K562 (cell line): ENCODE data around the gene MLH1. TPM values are rescaled to one million over a fixed set of nuclear protein-coding genes. Genes with fewer than 3 reads are reported as not detected.

Source experiments
- ARID1B ChIP-seq: fragments of 450-650 bp; IDR thresholded peaks from 2 replicates; pipeline ENCODE4 v1.6.1; 2016; ENCODE audit warnings: antibody characterized with exemption, mild to moderate bottlenecking, inconsistent platforms
- FIP1L1 ChIP-seq: fragments of 200-400 bp; formaldehyde crosslinking; IDR thresholded peaks from 2 replicates; pipeline ENCODE4 v1.6.1; 2018; ENCODE audit warnings: mild to moderate bottlenecking, low read depth, low read length; ENCODE audit not compliant: poor library complexity, severe bottlenecking
- ID3 ChIP-seq, 2 experiments: fragments of 250-450 bp in 1 of 2; fragments of 450-650 bp in 1 of 2; sonication (Bioruptor Pico) in 1 of 2; IDR thresholded peaks; 2 replicates each; pipeline versions ENCODE4 v1.6.1 to v1.8.0; 2016 to 2021; ENCODE audit warnings: mild to moderate bottlenecking in 2 of 2, moderate library complexity in 2 of 2, missing compliant biosample characterization in 1 of 2, missing genetic modification characterization in 1 of 2
- MBD2 ChIP-seq: sonication (generic); IDR thresholded peaks from 2 replicates; pipeline ENCODE4 v1.6.1; 2016; ENCODE audit warnings: low read depth, borderline replicate concordance
- MLX ChIP-seq, 2 experiments: fragments of 450-650 bp in 1 of 2; sonication (generic) in 1 of 2; formaldehyde crosslinking; conservative IDR thresholded peaks; 2 replicates each; pipeline versions ENCODE4 v1.4.0 to v1.8.1; 2020 to 2022; ENCODE audit warnings: mild to moderate bottlenecking in 1 of 2, missing genetic modification reagents in 1 of 2
- OTX1 ChIP-seq: fragments of 450-650 bp; formaldehyde crosslinking; IDR thresholded peaks from 2 replicates; pipeline ENCODE4 v1.4.0; 2022; ENCODE audit warnings: mild to moderate bottlenecking
- PRPF4 ChIP-seq: fragments of 200-400 bp; formaldehyde crosslinking; IDR thresholded peaks from one replicate; pipeline ENCODE4 v1.6.1; 2017; ENCODE audit warnings: low read length, low read depth, mild to moderate bottlenecking; ENCODE audit not compliant: insufficient read depth, poor library complexity, severe bottlenecking
- RERE ChIP-seq: sonication (generic); formaldehyde crosslinking; IDR thresholded peaks from 2 replicates; pipeline ENCODE4 v1.8.0; 2023; ENCODE audit warnings: missing genetic modification reagents, mild to moderate bottlenecking, borderline replicate concordance
- SNAPC5 ChIP-seq: fragments of 250-450 bp; sonication (Bioruptor Pico); IDR thresholded peaks from 2 replicates; pipeline ENCODE4 v1.8.0; 2021; ENCODE audit warnings: moderate library complexity, mild to moderate bottlenecking, inconsistent platforms
- SP1 ChIP-seq: sonication (generic); formaldehyde crosslinking; IDR thresholded peaks from 2 replicates; pipeline ENCODE4 v1.8.1; 2022; ENCODE audit warnings: mild to moderate bottlenecking, missing genetic modification reagents
- SRSF3 ChIP-seq: fragments of 200-400 bp; formaldehyde crosslinking; IDR thresholded peaks from 2 replicates; pipeline ENCODE4 v1.6.1; 2016; ENCODE audit warnings: mild to moderate bottlenecking, low read length, moderate library complexity; ENCODE audit not compliant: insufficient read depth
- TAF1 ChIP-seq: IDR thresholded peaks from 2 replicates; pipeline ENCODE4 v1.6.1; 2011; ENCODE audit warnings: mild to moderate bottlenecking, low read length, moderate library complexity; ENCODE audit not compliant: insufficient read depth, control insufficient read depth, severe bottlenecking; ENCODE audit errors: extremely low read depth
- TAF7 ChIP-seq: fragments of 450-650 bp; IDR thresholded peaks from 2 replicates; pipeline ENCODE4 v1.6.1; 2016; ENCODE audit warnings: missing genetic modification characterization, missing compliant biosample characterization
- TCF3 ChIP-seq: sonication (generic); formaldehyde crosslinking; IDR thresholded peaks from 2 replicates; pipeline ENCODE4 v1.4.0; 2020; ENCODE audit warnings: mild to moderate bottlenecking, missing genetic modification reagents
- TEAD4 ChIP-seq, 2 experiments: sonication (generic) in 1 of 2; formaldehyde crosslinking in 1 of 2; IDR thresholded peaks; 2 replicates each; pipeline versions ENCODE4 v1.6.1 to v1.8.0; 2012 to 2022; ENCODE audit warnings: borderline replicate concordance in 1 of 2, inconsistent platforms in 1 of 2, low read length in 1 of 2, mild to moderate bottlenecking in 1 of 2, missing genetic modification reagents in 1 of 2
- THAP7 ChIP-seq: fragments of 250-450 bp; sonication (Bioruptor Pico); IDR thresholded peaks from 2 replicates; pipeline ENCODE4 v1.5.0; 2021
- YBX1 ChIP-seq: fragments of 450-650 bp; IDR thresholded peaks from 2 replicates; pipeline ENCODE4 v1.7.1; 2016; ENCODE audit warnings: mild to moderate bottlenecking
- ZBTB9 ChIP-seq: fragments of 450-650 bp; formaldehyde crosslinking; IDR thresholded peaks from 2 replicates; pipeline ENCODE4 v1.4.0; 2020; ENCODE audit warnings: mild to moderate bottlenecking, moderate library complexity
- polyA plus RNA-seq, 8 experiments: library from polyadenylated mRNA; depleted of rRNA in 4 of 8; stranded (reverse) in 5 of 8; unstranded in 3 of 8; fragments of >200 nt; fragmentation: Nextera tagmentation in 2 of 8; fragmentation: Illumina TruSeq in 1 of 8; extraction: Ambion mirVana in 2 of 8; extraction: Trizol in 1 of 8; gene quantifications; 2 replicates each; pipeline versions ENCODE4 v1.2.1 to v1.2.3, GENCODE V29; 2011 to 2014; ENCODE audit warnings: inconsistent platforms in 1 of 8, missing spikeins in 1 of 8
- total RNA-seq, 7 experiments: library from RNA; depleted of rRNA in 6 of 7; stranded (reverse); fragments of >200 nt in 6 of 7; fragmentation: Illumina TruSeq in 2 of 7; extraction: Trizol in 2 of 7; gene quantifications; 2 replicates each; pipeline versions ENCODE4 v1.2.1 to v1.2.3, GENCODE V29; 2011 to 2021; ENCODE audit warnings: low replicate concordance in 1 of 7

Gene MLH1
- total and polyA plus RNA-seq, 9 of the 15 experiments (the other 6 are each of a cell fraction or from before 2014, with no cell fraction given): 76.4 to 155 (median 117) TPM

GRCh38 chr3:36973139-36973538 is 20.2 kb upstream of the MLH1 start (continued):
- TF ChIP-seq MLX (CRISPR knock-in tag; conservative IDR thresholded peaks at IDR 0.05) (no peak), TAF7 (tag) (no peak), FIP1L1 (no peak), TCF3 (CRISPR knock-in tag) (peak; percentile 67), THAP7 (CRISPR knock-in tag) (no peak), SP1 (CRISPR knock-in tag) (no peak), ID3 (CRISPR knock-in tag; IDR thresholded peaks at IDR 0.05) (no peak), ID3 (tag; IDR thresholded peaks at IDR 0.05) (no peak), PRPF4 (no peak), SRSF3 (no peak), SNAPC5 (CRISPR knock-in tag) (no peak), YBX1 (no peak), MBD2 (no peak), ARID1B (peak; percentile 60), TAF1 (no peak), OTX1 (CRISPR knock-in tag) (no peak), ZBTB9 (no peak), RERE (CRISPR knock-in tag) (no peak), TEAD4 (IDR thresholded peaks at IDR 0.05; ENCODE audit: low read length) (peak; percentile 41; the same call in 1 of the 2 replicates), TEAD4 (CRISPR knock-in tag; IDR thresholded peaks at IDR 0.05; ENCODE audit: borderline replicate concordance) (no peak)
